Measurements from ENCODE around the gene CD36.

DNA sequence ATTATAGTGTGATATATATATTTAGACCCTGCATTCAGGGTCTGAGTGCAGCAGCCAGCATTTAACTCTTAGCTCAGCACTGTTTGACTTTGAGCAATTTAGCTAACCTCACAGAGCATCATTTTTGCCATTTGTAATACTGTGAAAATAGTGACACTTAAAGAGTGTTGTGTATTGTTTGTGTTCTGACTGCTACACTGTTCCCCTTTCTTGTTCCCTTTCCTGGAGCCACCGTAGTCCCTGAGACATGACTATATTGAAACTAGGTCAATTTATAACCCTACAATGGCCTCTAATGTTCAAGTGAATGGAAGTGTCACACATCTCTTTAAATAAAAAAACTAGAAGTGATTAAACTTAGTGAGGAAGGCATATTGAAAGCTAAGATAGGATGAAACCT is 20.3 kb upstream of the CD36 start:
- TF ChIP-seq, protein P1, sequence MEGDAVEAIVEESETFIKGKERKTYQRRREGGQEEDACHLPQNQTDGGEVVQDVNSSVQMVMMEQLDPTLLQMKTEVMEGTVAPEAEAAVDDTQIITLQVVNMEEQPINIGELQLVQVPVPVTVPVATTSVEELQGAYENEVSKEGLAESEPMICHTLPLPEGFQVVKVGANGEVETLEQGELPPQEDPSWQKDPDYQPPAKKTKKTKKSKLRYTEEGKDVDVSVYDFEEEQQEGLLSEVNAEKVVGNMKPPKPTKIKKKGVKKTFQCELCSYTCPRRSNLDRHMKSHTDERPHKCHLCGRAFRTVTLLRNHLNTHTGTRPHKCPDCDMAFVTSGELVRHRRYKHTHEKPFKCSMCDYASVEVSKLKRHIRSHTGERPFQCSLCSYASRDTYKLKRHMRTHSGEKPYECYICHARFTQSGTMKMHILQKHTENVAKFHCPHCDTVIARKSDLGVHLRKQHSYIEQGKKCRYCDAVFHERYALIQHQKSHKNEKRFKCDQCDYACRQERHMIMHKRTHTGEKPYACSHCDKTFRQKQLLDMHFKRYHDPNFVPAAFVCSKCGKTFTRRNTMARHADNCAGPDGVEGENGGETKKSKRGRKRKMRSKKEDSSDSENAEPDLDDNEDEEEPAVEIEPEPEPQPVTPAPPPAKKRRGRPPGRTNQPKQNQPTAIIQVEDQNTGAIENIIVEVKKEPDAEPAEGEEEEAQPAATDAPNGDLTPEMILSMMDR (IDR thresholded peaks at IDR 0.05), result no peak
- TF ChIP-seq POLR2A (IDR thresholded peaks at IDR 0.05) (no peak), POLR2AphosphoS5 (IDR thresholded peaks at IDR 0.05) (no peak)

All from upper lobe of left lung (tissue), 4 donors.